NCI-H1694 treated with DMSO at 0.1 percent for 48 hours (cell line): ENCODE measurements around the gene PRKCH.

Experiments used
- DNase-seq: peaks from one replicate; lab custom pipeline; 2025; lab: John Stamatoyannopoulos, UW

PRKCH gene

GRCh38 chr14:61491876-61492434, 170.6 kb downstream of the PRKCH start:
- no peak for DNase-seq

- no peak for DNase-seq
Measured at GRCh38 chr14:61492474-61492873, 171.1 kb downstream of the PRKCH start.

- no peak for DNase-seq
Measured at GRCh38 chr14:61493239-61493638, 171.9 kb downstream of the PRKCH start.

- DNase-seq = no peak
Measured at GRCh38 chr14:61494018-61494417, 172.6 kb downstream of the PRKCH start.

- DNase-seq = no peak
Measured at GRCh38 chr14:61495809-61496208, 174.4 kb downstream of the PRKCH start.

GRCh38 chr14:61498303-61498702, 176.9 kb downstream of the PRKCH start:
- no peak for DNase-seq

- DNase-seq = no peak
Measured at GRCh38 chr14:61498811-61499210, 177.4 kb downstream of the PRKCH start.

- no peak for DNase-seq
Measured at GRCh38 chr14:61499991-61500390, 178.6 kb downstream of the PRKCH start.

GRCh38 chr14:61501714-61502458, 180.5 kb downstream of the PRKCH start:
- DNase-seq = no peak

GRCh38 chr14:61502459-61503093, 181.2 kb downstream of the PRKCH start:
- no peak for DNase-seq

GRCh38 chr14:61503167-61503801, 181.9 kb downstream of the PRKCH start:
- no peak for DNase-seq

GRCh38 chr14:61504901-61505300, 183.5 kb downstream of the PRKCH start:
- no peak for DNase-seq

GRCh38 chr14:61505815-61506809, 184.7 kb downstream of the PRKCH start:
- DNase-seq = no peak

- DNase-seq = no peak
Measured at GRCh38 chr14:61508526-61508925, 187.1 kb downstream of the PRKCH start.

- DNase-seq = peak; percentile 15
Measured at GRCh38 chr14:61510736-61511557, 189.6 kb downstream of the PRKCH start.

- DNase-seq = no peak
Measured at GRCh38 chr14:61511558-61511948, 190.2 kb downstream of the PRKCH start.

- no peak for DNase-seq
Measured at GRCh38 chr14:61512026-61512834, 190.9 kb downstream of the PRKCH start.

- no peak for DNase-seq
Measured at GRCh38 chr14:61513986-61514830, 192.8 kb downstream of the PRKCH start.

GRCh38 chr14:61514927-61515326, 193.5 kb downstream of the PRKCH start:
- no peak for DNase-seq
